Gastrocnemius medialis (tissue), 4 donors: ENCODE results near the gene CNR2. TPM values are rescaled to one million over a fixed set of nuclear protein-coding genes. Genes with fewer than 3 reads are reported as not detected.

ENCODE experiments used
- ATAC-seq, 2 donors: fragments of 150-250 bp; one replicate each; pipeline ENCODE4 v1.9.1; 2016
- DNase-seq, 2 donors: peaks; one replicate each; pipeline ENCODE4 v3.0.0-alpha.2; 2019
- H3K27ac ChIP-seq, 4 donors: fragments of 200-600 bp; sonication (generic); 1 replicate in 1 of 4; 2 replicates in 3 of 4; pipeline ENCODE4 v1.5.1; 2016 to 2018; ENCODE audit warnings: mild to moderate bottlenecking in 2 of 4, moderate library complexity in 1 of 4
- H3K27me3 ChIP-seq, 3 donors: fragments of 200-600 bp; sonication (generic) in 2 of 3; 1 replicate in 1 of 3; 2 replicates in 2 of 3; pipeline versions ENCODE4 v1.5.1 to v1.6.0; 2016 to 2019; ENCODE audit warnings: mild to moderate bottlenecking in 1 of 3, moderate library complexity in 1 of 3
- H3K36me3 ChIP-seq, 2 donors: fragments of 200-600 bp; sonication (generic) in 1 of 2; one replicate each; pipeline ENCODE4 v1.5.1; 2017 to 2018
- H3K4me1 ChIP-seq, 2 donors: fragments of 200-600 bp; sonication (generic) in 1 of 2; one replicate each; pipeline ENCODE4 v1.5.1; 2016 to 2017; ENCODE audit warnings: mild to moderate bottlenecking in 2 of 2
- H3K4me3 ChIP-seq, 4 donors: fragments of 200-600 bp; sonication (generic) in 3 of 4; 1 replicate in 1 of 4; 2 replicates in 3 of 4; pipeline ENCODE4 v1.5.1; 2016 to 2019; ENCODE audit warnings: mild to moderate bottlenecking in 2 of 4
- H3K9me3 ChIP-seq, 3 donors: fragments of 200-600 bp; sonication (generic) in 2 of 3; 1 replicate in 1 of 3; 2 replicates in 2 of 3; pipeline ENCODE4 v1.5.1; 2016 to 2019
- POLR2A ChIP-seq, 2 donors: fragments of 450-650 bp; IDR thresholded peaks; one replicate each; pipeline ENCODE4 v1.6.1; 2017; ENCODE audit warnings: antibody characterized with exemption in 2 of 2, mild to moderate bottlenecking in 2 of 2, moderate library complexity in 2 of 2
- in situ Hi-C, 4 donors: fragments of 200-750 bp; cut with MboI; loops; one replicate each; pipeline versions ENCODE4 v1.15.0 to v1.8.0; 2017; ENCODE audit warnings: low sequenced_read_pairs in 4 of 4
- intact Hi-C: fragments of 100-400 bp; cut with DNase I; formaldehyde crosslinking; loops from one replicate; pipeline ENCODE4 v1.15.1; 2023; ENCODE audit warnings: low total_unique reads
- total RNA-seq, 4 donors: library from RNA; depleted of rRNA; stranded (reverse); fragments of >200 nt; gene quantifications; one replicate each; pipeline versions ENCODE4 v1.1.0 to v1.2.3, GENCODE V29; 2016
- TF ChIP-seq, protein P1 (sequence below), 5 experiments: fragments of 450-650 bp in 3 of 5; fragments of 200-600 bp in 2 of 5; sonication (generic) in 2 of 5; IDR thresholded peaks in 4 of 5; conservative IDR thresholded peaks in 1 of 5; 1 replicate in 4 of 5; 2 replicates in 1 of 5; pipeline ENCODE4 v1.5.1; 2016 to 2019; ENCODE audit warnings: antibody characterized with exemption in 5 of 5, mild to moderate bottlenecking in 3 of 5, moderate library complexity in 3 of 5

The CNR2 gene
- total RNA-seq, 4 donors from 2014 or later = not detected

DNA sequence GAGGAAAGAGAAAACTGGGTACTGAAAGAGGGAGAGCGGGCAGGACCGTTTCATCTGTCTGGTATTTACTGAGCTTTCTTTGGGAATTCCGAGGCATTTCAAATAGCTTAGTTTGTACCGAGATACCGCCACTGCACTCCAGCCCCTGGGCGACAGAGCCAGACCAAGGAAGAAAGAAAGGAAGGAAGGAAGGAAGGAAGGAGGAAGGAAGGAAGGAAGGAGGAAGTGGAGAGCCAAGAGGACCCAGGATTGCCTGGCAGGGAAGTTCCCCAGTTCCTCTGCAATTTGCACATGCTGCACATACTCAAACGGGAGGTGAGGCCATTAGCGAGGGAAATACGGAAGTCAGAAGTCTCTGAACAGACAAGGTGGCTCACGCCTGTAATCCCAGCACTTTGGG is 44.1 kb downstream of the CNR2 start:
- no peak for ATAC-seq
- intact Hi-C loops (loop anchor here (5.0 to 10.0 kb wide), 3 partner anchors 42 to 174 kb away; partner anchors contain the start of genes HMGCL and RPL11), in situ Hi-C loops (loop anchor here in 1 of 4 donors (10.0 kb wide), 1 partner anchor 54 kb away; no protein-coding TSS in a partner anchor)
- Histone ChIP-seq H3K4me3 (peak overlapping the region; percentile 86 to 94 (median 90)), H3K4me1 (peaks cover 17 to 20% of the 10 kb centered on the region in 2 donors), H3K9me3 (no peaks in the 10 kb centered on the region), H3K36me3 (no peaks in the 10 kb centered on the region), H3K27me3 (no peaks in the 10 kb centered on the region), H3K27ac (peak overlapping the region; percentile 79 to 84 (median 81))
- TF ChIP-seq, protein P1, sequence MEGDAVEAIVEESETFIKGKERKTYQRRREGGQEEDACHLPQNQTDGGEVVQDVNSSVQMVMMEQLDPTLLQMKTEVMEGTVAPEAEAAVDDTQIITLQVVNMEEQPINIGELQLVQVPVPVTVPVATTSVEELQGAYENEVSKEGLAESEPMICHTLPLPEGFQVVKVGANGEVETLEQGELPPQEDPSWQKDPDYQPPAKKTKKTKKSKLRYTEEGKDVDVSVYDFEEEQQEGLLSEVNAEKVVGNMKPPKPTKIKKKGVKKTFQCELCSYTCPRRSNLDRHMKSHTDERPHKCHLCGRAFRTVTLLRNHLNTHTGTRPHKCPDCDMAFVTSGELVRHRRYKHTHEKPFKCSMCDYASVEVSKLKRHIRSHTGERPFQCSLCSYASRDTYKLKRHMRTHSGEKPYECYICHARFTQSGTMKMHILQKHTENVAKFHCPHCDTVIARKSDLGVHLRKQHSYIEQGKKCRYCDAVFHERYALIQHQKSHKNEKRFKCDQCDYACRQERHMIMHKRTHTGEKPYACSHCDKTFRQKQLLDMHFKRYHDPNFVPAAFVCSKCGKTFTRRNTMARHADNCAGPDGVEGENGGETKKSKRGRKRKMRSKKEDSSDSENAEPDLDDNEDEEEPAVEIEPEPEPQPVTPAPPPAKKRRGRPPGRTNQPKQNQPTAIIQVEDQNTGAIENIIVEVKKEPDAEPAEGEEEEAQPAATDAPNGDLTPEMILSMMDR (IDR thresholded peaks at IDR 0.05 in 4 of 5, conservative IDR thresholded peaks at IDR 0.05 in 1 of 5) = no peak
- TF ChIP-seq POLR2A (IDR thresholded peaks at IDR 0.05) = no peak
- no peak for DNase-seq

- Histone ChIP-seq H3K27ac (peak overlapping the region; percentile 79 to 84 (median 81)), H3K36me3 (no peaks in the 10 kb centered on the region), H3K9me3 (no peaks in the 10 kb centered on the region), H3K27me3 (no peaks in the 10 kb centered on the region), H3K4me3 (peak overlapping the region; percentile 86 to 94 (median 90)), H3K4me1 (peaks cover 17 to 20% of the 10 kb centered on the region in 2 donors)
- no peak for TF ChIP-seq POLR2A (IDR thresholded peaks at IDR 0.05)
- TF ChIP-seq, protein P1 (IDR thresholded peaks at IDR 0.05 in 4 of 5, conservative IDR thresholded peaks at IDR 0.05 in 1 of 5) = peak in 3 of 5 experiments; percentile 37 to 58 (median 50)
- ATAC-seq (peak; percentile 48 to 52), DNase-seq (peak in 1 of 2 donors; percentile 17)
- intact Hi-C loops (loop anchor here (1.0 to 10.0 kb wide), 5 partner anchors 41 to 174 kb away; partner anchors contain the start of genes HMGCL and RPL11), in situ Hi-C loops (loop anchor here in 1 of 4 donors (10.0 kb wide), 1 partner anchor 54 kb away; no protein-coding TSS in a partner anchor)
Measured at GRCh38 chr1:23868557-23869016, 44.6 kb downstream of the CNR2 start.

DNA sequence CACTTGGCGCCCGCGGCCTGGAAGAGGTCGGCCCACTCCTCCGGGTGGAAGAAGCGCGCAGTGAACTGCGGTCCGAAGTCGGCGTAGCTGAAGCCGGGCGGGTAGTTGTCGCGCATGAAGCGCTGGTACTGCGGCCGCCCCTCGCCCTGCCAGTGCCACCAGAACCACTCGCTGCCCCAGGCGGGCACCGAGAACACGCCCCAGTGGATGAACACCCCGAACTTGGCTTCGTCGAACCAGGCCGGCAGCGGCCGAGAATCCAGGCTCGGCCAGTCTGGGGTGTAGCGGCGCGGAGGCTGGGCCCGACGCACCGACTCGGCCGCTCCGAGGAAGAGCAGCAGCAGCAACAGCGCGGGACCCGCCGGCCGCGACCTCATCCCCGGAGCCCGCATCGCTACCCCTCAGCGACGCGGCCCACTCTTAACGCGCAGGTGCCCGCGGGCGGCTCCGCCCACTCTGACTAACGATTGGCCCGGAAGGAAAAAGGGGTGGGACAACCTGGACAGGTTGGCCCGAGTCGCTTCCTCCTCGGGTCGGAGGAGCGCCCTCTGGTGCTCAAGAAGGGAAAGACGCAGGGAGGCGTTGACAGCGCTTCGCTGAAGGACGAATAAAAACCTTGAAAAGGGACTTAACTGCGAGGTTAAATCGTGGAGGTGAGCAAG is 45.1 kb downstream of the CNR2 start, which contains the start of gene FUCA1:
Gene FUCA1, minus strand, starts transcription at position 396 of the 662 bp plus-strand sequence. Its CDS starts 4 bp downstream, at position 392.
- H3K27ac ChIP-seq = peak within 1 kb of the TSS; percentile 79 to 84 (median 81)
- H3K9me3 ChIP-seq = no peaks in the 10 kb centered on the region
- peaks cover 0 to under 1% of the 10 kb centered on the region in 2 donors for H3K36me3 ChIP-seq
- DNase-seq (peak; percentile 91 to 92), ATAC-seq (peak; percentile 96 to 98)
- no peaks in the 10 kb centered on the region for H3K27me3 ChIP-seq
- in situ Hi-C loops (loop anchor here in 1 of 4 donors (10.0 kb wide), 1 partner anchor 53 kb away; no protein-coding TSS in a partner anchor), intact Hi-C loops (loop anchor here (1.0 to 10.0 kb wide), 5 partner anchors 41 to 173 kb away; partner anchors contain the start of genes HMGCL and RPL11)
- H3K4me1 ChIP-seq = peaks cover 17 to 20% of the 10 kb centered on the region in 2 donors
- TF ChIP-seq, protein P1 (IDR thresholded peaks at IDR 0.05 in 4 of 5, conservative IDR thresholded peaks at IDR 0.05 in 1 of 5) = peak; percentile 91 to 98 (median 96)
- TF ChIP-seq POLR2A (IDR thresholded peaks at IDR 0.05) = peak; percentile 71 to 79
- H3K4me3 ChIP-seq = peak within 1 kb of the TSS; percentile 86 to 94 (median 90)

DNA sequence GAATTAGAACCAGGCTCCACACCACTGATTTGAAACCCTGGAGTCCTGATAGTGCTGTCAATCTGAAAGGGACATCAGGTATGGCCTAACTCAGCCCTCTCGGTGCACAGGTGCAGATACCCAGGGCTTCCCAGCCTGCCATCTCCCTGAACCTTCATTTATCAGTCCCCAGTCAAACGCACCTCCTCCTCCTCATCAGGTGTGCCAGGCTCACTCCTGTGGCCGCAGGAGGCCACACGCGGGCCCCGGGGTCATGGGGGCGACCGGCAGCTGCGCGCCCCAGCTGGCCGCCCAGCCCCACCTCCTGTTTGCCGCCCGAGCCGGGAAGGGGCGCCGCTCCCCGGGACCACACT is 45.6 kb downstream of the CNR2 start:
- ATAC-seq = peak; percentile 2 to 4
- in situ Hi-C loops = loop anchor here in 1 of 4 donors (10.0 kb wide), 1 partner anchor 53 kb away; no protein-coding TSS in a partner anchor

More for the DNA sequence above, 45.6 kb downstream of the CNR2 start:
- no peak for DNase-seq
- Histone ChIP-seq H3K36me3 (peaks cover 0 to 6% of the 10 kb centered on the region in 2 donors), H3K9me3 (no peaks in the 10 kb centered on the region), H3K27ac (peak overlapping the region; percentile 79 to 84 (median 81)), H3K27me3 (no peaks in the 10 kb centered on the region), H3K4me1 (peaks cover 17 to 20% of the 10 kb centered on the region in 2 donors), H3K4me3 (peak overlapping the region; percentile 86 to 94 (median 90))
- intact Hi-C loops = loop anchor here (5.0 to 10.0 kb wide), 3 partner anchors 40 to 173 kb away; partner anchors contain the start of genes HMGCL and RPL11
- TF ChIP-seq, protein P1 (IDR thresholded peaks at IDR 0.05 in 4 of 5, conservative IDR thresholded peaks at IDR 0.05 in 1 of 5) = no peak
- no peak for TF ChIP-seq POLR2A (IDR thresholded peaks at IDR 0.05)
